NCI-H510A treated with DMSO at 0.1 percent for 48 hours (cell line): ENCODE results near the gene CIDEB.
"Not testable (repeated sequence)": the region's sequence is repeated elsewhere in the genome, so short reads cannot be mapped to it uniquely, and the experiment has no call there.

ENCODE experiments used
- DNase-seq: peaks from one replicate; lab custom pipeline; 2025; lab: John Stamatoyannopoulos, UW

CIDEB gene

DNA sequence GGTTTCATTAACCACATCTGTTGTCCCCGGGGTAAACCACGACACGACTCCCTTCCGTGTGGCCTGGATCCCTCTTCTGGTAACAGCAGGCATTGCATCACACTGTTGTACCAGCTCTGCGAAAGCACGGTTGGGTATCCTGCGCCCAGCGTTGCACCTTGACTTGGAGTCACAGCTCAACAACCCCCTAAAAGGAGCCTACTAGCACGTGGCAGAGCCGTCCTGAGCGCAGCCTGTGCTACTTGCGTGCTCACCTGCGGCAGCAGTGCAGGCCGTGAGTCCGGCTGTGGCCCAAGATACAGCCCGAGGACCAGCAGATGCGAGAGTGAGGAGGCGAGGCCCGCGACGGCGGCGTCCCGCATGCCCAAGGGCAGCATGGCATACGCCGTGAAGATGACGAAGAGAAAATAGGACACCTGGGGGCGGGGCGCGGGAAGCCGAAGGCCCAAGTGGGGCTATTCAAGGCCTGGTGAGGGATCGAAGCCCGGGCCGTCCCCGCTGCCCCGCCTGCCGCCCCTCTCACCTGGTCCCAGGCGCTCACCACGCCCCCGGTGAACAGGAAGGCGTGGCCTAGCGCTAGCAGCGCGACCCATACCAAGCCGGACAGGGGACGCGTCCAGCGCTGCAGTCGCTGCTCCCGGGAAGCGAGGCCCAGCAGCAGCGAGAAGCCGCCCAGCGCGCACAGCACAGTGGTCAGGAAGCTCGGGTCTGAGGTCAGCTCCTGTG is 24.7 kb upstream of the CIDEB start:
- peak; percentile 38 for DNase-seq

GRCh38 chr14:24331731-24332267 is 24.0 kb upstream of the CIDEB start:
- no peak for DNase-seq

- DNase-seq: no peak
These were observed 23.3 kb upstream of the CIDEB start for GRCh38 chr14:24330973-24331674.

GRCh38 chr14:24329736-24330135 is 22.0 kb upstream of the CIDEB start:
- no peak for DNase-seq

GRCh38 chr14:24329073-24329663 is 21.4 kb upstream of the CIDEB start:
- no peak for DNase-seq

DNA sequence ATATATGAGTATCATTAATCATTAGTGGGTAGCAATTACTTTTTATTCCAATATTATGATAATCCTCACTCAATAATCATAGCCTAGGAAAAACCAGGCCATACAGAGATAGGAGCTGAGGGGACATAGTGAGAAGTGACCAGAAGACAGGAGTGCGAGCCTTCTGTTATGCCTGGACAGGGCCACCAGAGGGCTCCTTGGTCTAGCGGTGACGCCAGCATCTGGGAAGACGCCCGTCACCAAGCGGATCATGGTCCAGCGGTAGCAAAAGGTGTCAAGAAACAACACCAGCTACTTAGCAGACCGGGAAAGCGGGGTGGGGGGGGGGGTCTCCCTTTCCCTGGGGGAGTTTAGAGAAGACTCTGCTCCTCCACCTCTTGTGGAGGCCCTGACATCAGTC is 20.1 kb upstream of the CIDEB start:
- DNase-seq: not testable (repeated sequence)

- DNase-seq: no peak
These were observed 19.5 kb upstream of the CIDEB start for GRCh38 chr14:24327303-24327702.

- DNase-seq: no peak
These were observed 18.2 kb upstream of the CIDEB start for GRCh38 chr14:24325963-24326362.

GRCh38 chr14:24325041-24325530 is 17.3 kb upstream of the CIDEB start:
- DNase-seq: no peak

DNA sequence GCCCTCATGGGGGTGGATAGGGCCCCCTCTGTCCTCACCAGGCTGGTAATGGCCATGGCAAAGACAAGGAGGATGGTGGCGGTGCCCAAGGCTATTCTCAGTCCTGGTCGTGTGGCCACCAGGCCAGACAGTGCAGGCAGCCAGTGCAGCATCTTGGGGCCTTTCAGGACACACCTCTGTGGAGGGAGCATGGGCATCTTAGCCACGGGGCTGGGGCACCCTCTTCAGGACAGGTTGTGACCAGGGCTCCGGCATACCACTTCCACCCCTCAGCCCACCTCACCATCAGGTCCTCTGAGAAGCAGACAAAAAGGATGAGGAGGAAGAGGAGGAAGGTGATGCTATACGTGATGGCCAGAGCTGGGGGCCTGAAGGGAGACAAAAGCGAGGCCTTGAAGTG is 16.2 kb upstream of the CIDEB start:
- DNase-seq: no peak

DNA sequence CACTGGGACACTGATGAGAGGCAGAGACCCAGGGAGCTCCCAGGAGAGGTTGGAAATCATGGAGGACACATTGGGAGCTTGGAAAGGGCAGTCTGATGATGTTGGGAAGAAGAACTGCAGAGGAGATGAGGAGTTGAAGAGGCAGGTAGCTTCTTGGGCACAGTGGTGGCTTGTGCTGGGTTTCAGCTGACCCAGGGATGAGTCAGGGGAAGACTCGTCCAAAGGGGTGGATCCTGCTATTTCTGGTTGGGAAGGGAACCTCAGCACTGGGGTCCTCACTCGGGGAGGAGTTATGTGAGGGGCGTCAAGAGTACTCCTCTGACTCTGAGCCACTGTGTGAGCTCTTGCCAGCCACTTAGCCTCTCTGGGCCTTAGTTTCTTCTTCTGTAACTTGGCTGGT is 15.6 kb upstream of the CIDEB start:
- DNase-seq: no peak

DNA sequence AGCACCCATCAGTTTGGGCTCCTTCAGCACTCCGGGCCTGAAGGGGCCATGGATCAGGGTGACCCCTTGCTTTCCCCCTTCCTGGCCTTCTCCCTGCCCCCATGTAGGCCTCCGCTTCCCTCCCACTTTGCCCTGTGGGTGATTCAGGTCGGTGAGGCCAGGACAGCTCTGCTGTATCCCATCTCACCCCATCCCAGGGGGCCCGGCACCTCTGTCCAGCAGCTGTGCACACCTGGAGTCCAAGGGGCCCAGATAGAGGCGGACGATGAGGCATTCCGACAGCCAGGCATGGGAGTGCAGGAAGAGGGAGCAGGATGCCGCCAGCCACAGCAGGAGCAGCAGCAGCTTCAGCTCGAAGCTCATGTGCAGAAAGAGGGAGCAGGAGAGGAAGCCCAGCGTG is 14.9 kb upstream of the CIDEB start:
- no peak for DNase-seq

DNA sequence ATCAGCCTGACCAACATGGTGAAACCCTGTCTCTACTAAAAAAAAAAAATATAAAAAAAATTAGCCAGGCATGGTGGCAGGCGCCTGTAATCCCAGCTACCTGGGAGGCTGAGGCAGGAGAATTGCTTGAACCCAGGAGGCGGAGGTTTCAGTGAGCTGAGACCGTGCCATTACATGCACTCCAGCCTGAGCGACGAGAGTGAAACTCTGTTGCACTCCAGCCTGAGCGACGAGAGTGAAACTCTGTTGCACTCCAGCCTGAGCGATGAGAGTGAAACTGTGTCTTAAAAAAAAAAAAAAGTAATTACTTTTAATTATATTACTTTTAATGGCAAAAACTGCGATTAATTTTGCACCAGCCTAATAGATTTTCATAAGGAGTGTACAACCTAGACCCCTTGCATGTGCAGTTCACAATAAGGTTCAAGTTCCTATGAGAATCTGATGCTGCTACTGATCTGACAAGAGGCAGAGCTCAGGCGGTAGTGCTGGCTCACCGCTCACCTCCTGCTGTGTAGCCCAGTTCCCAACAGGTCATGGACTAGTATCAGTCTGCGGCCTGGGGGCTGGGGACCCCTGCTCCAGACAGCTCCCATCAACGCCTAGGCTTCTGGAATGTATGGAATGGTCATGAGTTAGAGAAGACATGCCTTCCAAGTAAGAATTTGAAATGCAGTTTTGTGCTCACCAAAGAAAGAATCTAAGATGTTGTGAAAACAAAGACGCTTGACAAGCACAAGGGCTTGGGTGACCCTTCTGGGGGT is 13.6 kb upstream of the CIDEB start:
- no peak for DNase-seq

- no peak for DNase-seq
These were observed 9.6 kb upstream of the CIDEB start for GRCh38 chr14:24317141-24317928.

DNA sequence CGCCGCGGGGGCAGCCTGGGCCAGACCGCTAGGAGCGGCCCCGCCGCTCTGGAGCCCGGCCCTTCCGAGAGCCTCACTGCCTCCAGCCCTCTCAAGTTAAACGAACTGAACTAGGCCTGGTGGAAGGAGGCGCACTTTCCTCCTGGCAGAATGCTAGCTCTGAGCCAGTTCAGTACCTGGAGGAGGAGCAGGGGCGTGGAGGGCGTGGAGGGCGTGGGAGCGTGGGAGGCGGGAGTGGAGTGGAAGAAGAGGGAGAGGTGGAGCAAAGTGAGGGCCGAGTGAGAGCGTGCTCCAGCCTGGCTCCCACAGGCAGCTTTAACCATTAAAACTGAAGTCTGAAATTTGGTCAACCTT is 8.8 kb upstream of the CIDEB start:
- DNase-seq: no peak

DNA sequence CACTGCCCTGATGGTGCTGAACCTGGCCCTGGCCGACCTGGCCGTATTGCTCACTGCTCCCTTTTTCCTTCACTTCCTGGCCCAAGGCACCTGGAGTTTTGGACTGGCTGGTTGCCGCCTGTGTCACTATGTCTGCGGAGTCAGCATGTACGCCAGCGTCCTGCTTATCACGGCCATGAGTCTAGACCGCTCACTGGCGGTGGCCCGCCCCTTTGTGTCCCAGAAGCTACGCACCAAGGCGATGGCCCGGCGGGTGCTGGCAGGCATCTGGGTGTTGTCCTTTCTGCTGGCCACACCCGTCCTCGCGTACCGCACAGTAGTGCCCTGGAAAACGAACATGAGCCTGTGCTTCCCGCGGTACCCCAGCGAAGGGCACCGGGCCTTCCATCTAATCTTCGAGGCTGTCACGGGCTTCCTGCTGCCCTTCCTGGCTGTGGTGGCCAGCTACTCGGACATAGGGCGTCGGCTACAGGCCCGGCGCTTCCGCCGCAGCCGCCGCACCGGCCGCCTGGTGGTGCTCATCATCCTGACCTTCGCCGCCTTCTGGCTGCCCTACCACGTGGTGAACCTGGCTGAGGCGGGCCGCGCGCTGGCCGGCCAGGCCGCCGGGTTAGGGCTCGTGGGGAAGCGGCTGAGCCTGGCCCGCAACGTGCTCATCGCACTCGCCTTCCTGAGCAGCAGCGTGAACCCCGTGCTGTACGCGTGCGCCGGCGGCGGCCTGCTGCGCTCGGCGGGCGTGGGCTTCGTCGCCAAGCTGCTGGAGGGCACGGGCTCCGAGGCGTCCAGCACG is 8.2 kb upstream of the CIDEB start:
- DNase-seq: no peak

DNA sequence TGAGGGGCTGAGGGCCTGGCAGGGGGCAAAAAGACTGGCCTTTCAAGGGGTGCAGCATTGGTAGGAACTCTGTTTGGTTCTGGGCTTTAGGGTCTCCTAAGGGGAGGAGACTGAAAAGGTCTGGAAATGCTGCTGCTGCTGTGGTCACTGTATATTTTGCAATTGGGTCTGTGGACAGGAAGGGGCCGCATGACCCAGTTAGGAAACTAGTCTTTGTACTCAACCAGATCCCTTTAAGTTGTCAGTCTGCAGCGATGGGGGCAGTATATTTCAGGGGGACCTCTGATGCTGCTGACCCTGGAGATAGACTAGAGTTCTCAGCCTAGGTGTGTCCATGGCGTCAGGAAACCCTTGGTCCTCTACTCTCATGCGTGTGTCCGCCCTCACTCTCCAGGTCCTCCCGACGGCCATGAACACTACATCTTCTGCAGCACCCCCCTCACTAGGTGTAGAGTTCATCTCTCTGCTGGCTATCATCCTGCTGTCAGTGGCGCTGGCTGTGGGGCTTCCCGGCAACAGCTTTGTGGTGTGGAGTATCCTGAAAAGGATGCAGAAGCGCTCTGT is 7.5 kb upstream of the CIDEB start:
- no peak for DNase-seq

DNA sequence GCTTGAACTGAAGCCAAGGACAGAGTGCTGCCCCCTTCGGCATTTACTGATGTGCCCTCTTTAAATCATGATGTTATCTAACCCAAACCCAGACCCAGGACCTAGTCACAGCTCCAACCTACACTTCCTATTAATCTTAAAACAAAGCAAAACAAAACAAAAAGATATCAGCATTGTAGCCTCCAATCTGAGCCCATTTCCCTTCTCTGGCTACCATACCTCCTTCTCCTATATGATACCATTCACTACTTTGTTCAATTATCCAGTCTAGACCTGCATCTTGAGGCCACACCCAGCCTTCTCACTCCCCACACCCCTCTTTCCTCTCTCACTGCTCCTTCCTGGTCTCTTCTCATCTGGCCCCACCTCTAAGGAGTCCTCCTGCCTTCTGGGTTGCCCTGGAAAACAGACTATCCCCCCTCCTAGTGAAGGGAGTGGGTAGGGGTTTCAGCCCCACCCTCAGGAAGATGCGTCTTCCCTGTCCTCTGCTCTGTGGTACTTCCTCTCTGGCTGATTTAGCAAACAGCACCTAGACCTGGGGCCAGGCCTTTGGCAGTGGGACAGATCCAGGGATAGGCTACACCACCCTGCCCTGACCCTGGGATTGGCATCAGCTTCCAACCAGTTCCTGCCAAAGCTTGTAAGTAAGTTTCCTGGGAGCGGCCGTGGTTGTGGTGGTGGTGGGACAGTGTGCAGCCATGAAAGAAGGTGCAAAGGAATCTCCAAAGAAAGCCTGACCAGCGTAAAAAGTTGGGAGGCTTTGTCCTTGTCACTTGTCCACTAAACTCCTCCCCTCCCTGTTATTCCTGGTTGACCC is 6.8 kb upstream of the CIDEB start:
- DNase-seq: no peak

DNA sequence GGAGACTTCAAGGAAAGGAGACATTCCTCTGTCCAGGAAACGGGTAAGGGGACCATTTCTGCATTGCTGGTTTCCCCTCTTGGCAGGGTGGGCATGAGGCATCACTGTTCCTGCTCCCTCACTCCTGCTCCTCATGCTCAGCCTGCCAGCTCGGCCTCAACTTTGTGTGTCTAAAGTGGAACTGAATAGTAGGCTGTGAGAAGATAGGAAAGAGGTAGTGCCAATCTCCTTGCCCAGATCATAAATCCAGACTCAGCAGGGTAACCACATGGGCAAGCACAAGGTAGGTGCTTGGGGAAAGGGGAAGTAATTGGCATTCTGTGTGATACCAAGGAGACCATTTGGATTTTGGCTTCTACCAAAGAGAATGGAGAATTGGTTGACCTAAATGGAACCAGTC is 6.1 kb upstream of the CIDEB start:
- no peak for DNase-seq
